GM12874 (cell line): Measurements from ENCODE around the gene HLA-F.

ENCODE experiments used
- CTCF ChIP-seq: IDR thresholded peaks from 2 replicates; pipeline ENCODE4 v1.5.1; 2011; ENCODE audit warnings: low read depth, mild to moderate bottlenecking, control low read depth, low read length, moderate library complexity; ENCODE audit not compliant: insufficient read depth

The HLA-F gene

DNA sequence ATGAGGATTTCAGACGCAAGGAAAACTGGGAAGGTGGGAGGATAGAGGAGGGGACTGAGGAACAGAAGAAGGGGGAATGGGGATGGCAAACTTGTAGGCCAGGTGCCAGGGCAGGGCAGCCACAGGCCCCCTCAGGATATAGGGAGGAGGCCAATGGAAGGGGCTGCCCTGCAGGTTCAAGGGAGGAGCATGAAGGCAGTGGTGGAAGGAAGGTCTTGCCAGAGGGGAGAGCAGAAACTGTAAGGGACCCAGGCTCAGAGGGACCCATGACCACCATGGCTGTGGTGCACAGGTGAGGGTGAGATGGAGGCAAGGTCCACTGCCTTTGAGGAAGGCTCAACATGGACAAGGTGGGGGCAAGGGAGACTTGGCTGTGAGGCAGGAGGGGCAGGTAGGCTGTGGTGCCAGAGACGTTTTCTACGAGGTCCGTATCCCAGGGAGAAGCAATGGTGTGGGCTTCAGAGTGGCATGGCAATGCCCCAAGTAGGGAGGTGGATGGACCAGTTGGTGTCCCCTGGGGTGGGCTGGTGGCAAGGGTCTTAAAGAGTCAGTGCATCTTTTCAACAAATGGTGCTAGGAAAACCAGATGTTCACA is 22.7 kb downstream of the HLA-F start:
- TF ChIP-seq CTCF, result no peak

DNA sequence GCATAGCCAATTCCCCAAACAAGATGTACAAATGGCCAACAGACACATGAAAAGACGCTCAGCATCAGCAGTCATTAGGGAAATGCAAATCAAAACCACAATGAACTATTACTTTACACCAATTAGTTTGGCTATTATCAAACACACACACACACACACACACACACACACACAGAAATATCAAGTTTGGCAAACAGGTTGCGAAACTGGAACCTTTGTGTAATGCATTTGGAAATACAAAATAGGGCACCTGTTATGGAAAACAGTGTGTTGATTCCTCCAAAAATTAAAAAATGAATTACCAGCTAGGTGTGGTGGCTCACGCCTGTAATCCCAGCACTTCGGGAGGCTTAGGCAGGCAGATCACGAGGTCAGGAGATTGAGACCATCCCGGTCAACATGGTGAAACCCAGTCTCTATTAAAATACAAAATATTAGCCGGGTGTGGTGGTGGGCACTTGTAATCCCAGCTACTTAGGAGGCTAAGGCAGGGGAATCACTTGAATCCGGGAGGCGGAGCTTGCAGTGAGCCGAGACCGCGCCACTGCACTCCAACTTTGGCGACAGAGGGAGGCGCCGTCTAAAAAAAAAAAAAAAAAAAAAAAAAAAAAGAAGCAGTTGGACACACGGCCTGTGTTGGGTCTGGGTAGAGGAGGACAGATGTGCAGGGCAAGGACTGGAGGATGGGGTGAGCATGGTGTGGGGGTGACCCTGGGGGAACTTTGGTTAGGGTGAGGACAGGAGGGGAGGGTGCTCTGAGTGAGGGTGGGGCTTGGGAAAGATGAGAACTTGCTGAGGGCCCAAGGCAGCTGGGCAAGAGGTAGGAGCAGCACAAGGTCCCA is 23.8 kb downstream of the HLA-F start:
- TF ChIP-seq CTCF, result no peak

- TF ChIP-seq CTCF, result no peak
These were observed 24.5 kb downstream of the HLA-F start for GRCh38 chr6:29747688-29748250.

DNA sequence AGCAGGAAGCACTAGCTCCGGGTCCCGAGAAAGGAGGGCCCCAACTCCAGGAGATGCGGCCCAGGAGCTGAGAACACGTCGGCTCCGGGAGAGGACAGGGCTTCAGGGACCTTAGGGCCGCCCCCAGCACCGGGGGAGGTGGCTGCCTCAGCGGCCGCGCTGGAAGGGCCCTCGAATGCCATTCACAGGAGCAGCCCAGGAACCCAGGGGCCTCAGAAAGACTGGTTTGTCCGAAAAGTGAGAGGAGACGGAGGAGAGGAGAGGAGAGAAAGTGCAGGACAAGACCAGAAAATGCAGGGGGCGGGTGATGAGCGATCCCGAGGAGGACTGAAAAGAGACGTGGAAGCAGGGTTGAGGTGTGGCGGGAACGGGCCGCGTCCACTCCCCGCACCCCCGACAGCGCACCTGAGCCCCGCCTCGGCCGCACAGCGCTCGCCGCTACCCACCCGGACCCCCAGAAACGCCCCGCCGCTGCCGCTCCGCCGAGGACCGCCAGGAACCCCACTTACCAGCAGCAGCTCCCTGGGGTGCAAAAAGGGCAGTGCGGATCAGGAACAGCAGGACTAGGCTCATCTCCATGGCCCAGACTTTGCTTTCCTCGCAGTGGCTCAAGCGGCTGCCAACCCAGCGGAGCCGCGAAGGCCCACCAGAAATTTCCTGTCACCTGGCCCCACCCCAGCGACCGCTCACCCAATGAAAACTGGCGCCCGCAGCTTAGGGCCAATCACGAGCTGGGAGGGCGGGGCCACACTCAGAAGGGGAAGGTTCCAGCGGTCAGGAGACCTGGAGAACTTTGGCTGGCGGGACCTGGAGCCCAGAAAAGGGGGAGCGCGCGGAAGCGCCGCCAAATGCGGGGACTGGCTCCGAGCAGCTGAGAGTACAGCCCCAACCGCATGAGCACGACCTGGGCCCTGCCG is 25.4 kb downstream of the HLA-F start:
- TF ChIP-seq CTCF, result no peak

- no peak for TF ChIP-seq CTCF
These were observed 26.1 kb downstream of the HLA-F start for GRCh38 chr6:29749308-29749662.

- no peak for TF ChIP-seq CTCF
These were observed 26.4 kb downstream of the HLA-F start for GRCh38 chr6:29749668-29750067.

- TF ChIP-seq CTCF, result no peak
These were observed 27.5 kb downstream of the HLA-F start for GRCh38 chr6:29750709-29751108.
